Tibial artery (tissue), 4 donors: ENCODE measurements around the gene AVPR1A.
"Not testable (repeated sequence)": the region's sequence is repeated elsewhere in the genome, so short reads cannot be mapped to it uniquely, and the experiment has no call there.

ENCODE experiments used
- DNase-seq, 2 donors: peaks; one replicate each; pipeline ENCODE4 v3.0.0-alpha.2; 2019
- H3K27ac ChIP-seq, 2 donors: fragments of 200-600 bp; sonication (generic) in 1 of 2; 1 replicate in 1 of 2; 2 replicates in 1 of 2; pipeline ENCODE4 v1.5.1; 2018 to 2019; ENCODE audit warnings: mild to moderate bottlenecking in 1 of 2
- H3K27me3 ChIP-seq, 2 donors: fragments of 200-600 bp; sonication (generic) in 1 of 2; one replicate each; pipeline versions ENCODE4 v1.5.1 to v1.6.0; 2016 to 2019
- H3K36me3 ChIP-seq, 3 donors: fragments of 200-600 bp; sonication (generic) in 2 of 3; one replicate each; pipeline ENCODE4 v1.5.1; 2016 to 2019; ENCODE audit warnings: mild to moderate bottlenecking in 2 of 3
- H3K4me1 ChIP-seq, 4 donors: fragments of 200-600 bp; sonication (generic) in 2 of 4; 1 replicate in 3 of 4; 2 replicates in 1 of 4; pipeline ENCODE4 v1.5.1; 2016 to 2019
- H3K4me3 ChIP-seq, 2 donors: fragments of 200-600 bp; sonication (generic) in 1 of 2; 1 replicate in 1 of 2; 2 replicates in 1 of 2; pipeline ENCODE4 v1.5.1; 2018 to 2019; ENCODE audit warnings: mild to moderate bottlenecking in 2 of 2
- H3K9me3 ChIP-seq, 3 donors: fragments of 200-600 bp; sonication (generic) in 1 of 3; one replicate each; pipeline ENCODE4 v1.5.1; 2016 to 2019
- CTCF ChIP-seq, 2 experiments: fragments of 200-600 bp in 1 of 2; fragments of 450-650 bp in 1 of 2; IDR thresholded peaks; one replicate each; pipeline ENCODE4 v1.5.1; 2017 to 2019; ENCODE audit warnings: antibody characterized with exemption in 2 of 2, mild to moderate bottlenecking in 1 of 2, moderate library complexity in 1 of 2
- intact Hi-C: fragments of 100-400 bp; cut with DNase I; formaldehyde crosslinking; loops from one replicate; pipeline ENCODE4 v1.15.0; 2023; ENCODE audit warnings: low total_unique reads

Gene AVPR1A

GRCh38 chr12:63150713-63151622 lies at the start of gene AVPR1A:
Gene AVPR1A, minus strand, starts transcription at chr12:63151201. Its CDS starts 365 bp downstream, at chr12:63150836.
- intact Hi-C loops: loop anchor here (5.0 kb wide), 1 partner anchor 626 kb away; the partner anchor contains the start of gene RXYLT1
- H3K4me1 ChIP-seq: peaks cover 0 to 11% (median 4%) of the 10 kb centered on the region in 4 donors
- H3K27me3 ChIP-seq: peaks cover 0 to 7% of the 10 kb centered on the region in 2 donors
- H3K27ac ChIP-seq: peak within 1 kb of the TSS; percentile 90 to 91
- H3K36me3 ChIP-seq: no peaks in the 10 kb centered on the region
- H3K9me3 ChIP-seq: no peaks in the 10 kb centered on the region
- TF ChIP-seq CTCF (IDR thresholded peaks at IDR 0.05): no peak
- H3K4me3 ChIP-seq: peak within 1 kb of the TSS; percentile 76 to 79
- peak; percentile 31 to 82 for DNase-seq

- intact Hi-C loops: no loop called here
- TF ChIP-seq CTCF (IDR thresholded peaks at IDR 0.05): no peak
- Histone ChIP-seq H3K27me3 (no peaks in the 10 kb centered on the region), H3K4me3 (no peak overlapping the region), H3K36me3 (no peaks in the 10 kb centered on the region), H3K9me3 (no peaks in the 10 kb centered on the region), H3K4me1 (no peaks in the 10 kb centered on the region), H3K27ac (no peak overlapping the region)
- DNase-seq: no peak
These were observed 45.2 kb upstream of the AVPR1A start for GRCh38 chr12:63196168-63196567.

DNA sequence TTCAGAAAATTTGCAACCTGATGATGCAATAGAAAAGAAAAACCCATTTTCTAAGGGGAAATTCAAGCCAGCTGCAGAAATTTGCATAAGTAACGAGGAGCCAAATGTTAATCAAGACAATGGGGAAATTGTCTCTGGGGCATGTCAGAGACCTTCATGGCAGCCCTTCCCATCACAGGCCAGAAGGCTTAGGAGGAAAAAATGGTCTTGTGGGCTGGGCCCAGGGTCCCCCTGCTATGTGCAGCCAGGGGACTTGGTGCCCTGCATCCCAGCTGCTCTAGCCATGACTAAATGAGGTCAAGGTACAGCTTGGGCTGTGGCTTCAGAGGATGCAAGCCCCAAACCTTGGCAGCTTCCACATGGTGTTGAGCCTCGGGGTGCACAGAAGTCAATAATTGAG lies 28.2 kb upstream of the AVPR1A start:
- Histone ChIP-seq H3K36me3 (no peaks in the 10 kb centered on the region), H3K9me3 (peaks cover 2 to 18% (median 6%) of the 10 kb centered on the region in 3 donors), H3K27me3 (no peaks in the 10 kb centered on the region), H3K4me3 (no peak overlapping the region), H3K4me1 (no peaks in the 10 kb centered on the region), H3K27ac (no peak overlapping the region)
- intact Hi-C loops: no loop called here
- TF ChIP-seq CTCF (IDR thresholded peaks at IDR 0.05): no peak
- DNase-seq: no peak

DNA sequence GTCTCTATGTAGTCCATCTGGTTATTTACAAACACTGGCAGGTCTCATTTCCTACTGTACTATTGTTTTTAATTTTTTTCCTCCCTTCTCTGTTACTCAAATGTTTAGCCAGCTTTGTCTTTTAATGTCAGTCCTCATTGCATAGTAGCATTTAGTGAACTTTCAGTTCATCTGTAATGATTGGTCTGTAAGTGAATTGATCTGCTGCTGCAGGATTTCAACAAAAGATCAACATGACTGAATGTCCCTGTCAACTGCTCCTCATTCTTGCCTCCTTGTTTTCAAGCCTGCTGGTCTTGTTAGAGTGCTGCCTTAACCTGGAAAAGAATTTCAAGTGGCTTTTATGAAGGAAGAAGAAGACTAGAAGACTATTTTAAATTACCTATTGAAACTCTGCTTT lies 19.3 kb upstream of the AVPR1A start:
- Histone ChIP-seq H3K9me3 (no peaks in the 10 kb centered on the region), H3K27ac (no peak overlapping the region), H3K36me3 (no peaks in the 10 kb centered on the region), H3K4me1 (no peaks in the 10 kb centered on the region), H3K4me3 (no peak overlapping the region), H3K27me3 (no peaks in the 10 kb centered on the region)
- no peak for DNase-seq
- intact Hi-C loops: no loop called here
- TF ChIP-seq CTCF (IDR thresholded peaks at IDR 0.05): no peak

- H3K4me1 ChIP-seq, H3K4me3 ChIP-seq, DNase-seq, intact Hi-C loops, H3K36me3 ChIP-seq, H3K27ac ChIP-seq, H3K27me3 ChIP-seq, H3K9me3 ChIP-seq: not testable (repeated sequence)
These were observed 16.7 kb upstream of the AVPR1A start for GRCh38 chr12:63167741-63168140.

GRCh38 chr12:63164911-63165310 lies 13.9 kb upstream of the AVPR1A start:
- Histone ChIP-seq H3K4me3 (no peak overlapping the region), H3K36me3 (no peaks in the 10 kb centered on the region), H3K27ac (no peak overlapping the region), H3K9me3 (no peaks in the 10 kb centered on the region), H3K4me1 (no peaks in the 10 kb centered on the region), H3K27me3 (no peaks in the 10 kb centered on the region)
- no peak for DNase-seq
- no peak for TF ChIP-seq CTCF (IDR thresholded peaks at IDR 0.05)
- intact Hi-C loops: no loop called here
